Spinal cord (tissue), 10 donors: ENCODE data around the gene MAGI1. TPM values are rescaled to one million over a fixed set of nuclear protein-coding genes. Genes with fewer than 3 reads are reported as not detected.
A peak's percentile ranks its signal among the peaks of the same experiment; 100 is the strongest.

Experiments used
- DNase-seq, 6 donors: peaks; one replicate each; pipeline versions ENCODE4 v3.0.0 to v3.0.0-alpha.2; 2013 to 2015; ENCODE audit warnings: low spot score in 6 of 6, low read depth in 4 of 6
- H3K27ac ChIP-seq: one replicate; pipeline ENCODE4 v1.5.1; 2013; ENCODE audit warnings: low read depth, low read length, control low read depth
- H3K27me3 ChIP-seq: one replicate; pipeline ENCODE4 v1.6.1; 2013; ENCODE audit warnings: low read length; ENCODE audit not compliant: control insufficient read depth, insufficient read depth
- H3K36me3 ChIP-seq: one replicate; pipeline ENCODE4 v1.6.1; 2013; ENCODE audit warnings: low read length; ENCODE audit not compliant: control insufficient read depth, insufficient read depth
- H3K4me1 ChIP-seq: one replicate; pipeline ENCODE4 v1.6.1; 2013; ENCODE audit warnings: low read length; ENCODE audit not compliant: control insufficient read depth, insufficient read depth
- H3K4me3 ChIP-seq: one replicate; pipeline ENCODE4 v1.5.1; 2013; ENCODE audit warnings: low read depth, low read length, control low read depth
- H3K9me3 ChIP-seq: one replicate; pipeline ENCODE4 v1.6.1; 2013; ENCODE audit warnings: low read length; ENCODE audit not compliant: control insufficient read depth, insufficient read depth
- WGBS: methylation state at CpG from one replicate; pipeline ENCODE4 v1.1.5; 2013; ENCODE audit warnings: missing lambda C conversion rate; ENCODE audit not compliant: insufficient coverage; 5-methylcytosine and 5-hydroxymethylcytosine counted together
- polyA plus RNA-seq, 2 donors: library from polyadenylated mRNA; unstranded; fragments of 120-200 nt; gene quantifications; one replicate each; pipeline ENCODE4 v1.2.1, GENCODE V29; 2013; ENCODE audit not compliant: insufficient read length in 2 of 2
- total RNA-seq, 2 donors: library from RNA; depleted of rRNA in 1 of 2; stranded (reverse); fragments of 120-200 nt in 1 of 2; fragments of >200 nt in 1 of 2; gene quantifications; one replicate each; pipeline versions ENCODE4 v1.2.3 to v1.2.4, GENCODE V29; 2013 to 2014
- donor health status: healthy.

The MAGI1 gene
- total and polyA plus RNA-seq, 4 donors, result 41.5 to 86.3 (median 62.7) TPM

- no peaks in the 10 kb centered on the region for H3K4me1 ChIP-seq
- WGBS, result 93% methylated on average over 1 of the region's 2 CpGs
- H3K27me3 ChIP-seq, result no peaks in the 10 kb centered on the region
- H3K27ac ChIP-seq, result no peak overlapping the region
- DNase-seq, result no peak
- no peaks in the 10 kb centered on the region for H3K36me3 ChIP-seq
- no peaks in the 10 kb centered on the region for H3K9me3 ChIP-seq
- no peak overlapping the region for H3K4me3 ChIP-seq
Observed at GRCh38 chr3:65703820-65704219, 334.9 kb downstream of the MAGI1 start.

GRCh38 chr3:65703026-65703425 is 335.7 kb downstream of the MAGI1 start:
- Histone ChIP-seq H3K36me3 (no peaks in the 10 kb centered on the region), H3K4me3 (no peak overlapping the region), H3K27me3 (no peaks in the 10 kb centered on the region), H3K9me3 (no peaks in the 10 kb centered on the region), H3K27ac (no peak overlapping the region), H3K4me1 (no peaks in the 10 kb centered on the region)
- no peak for DNase-seq
- WGBS, result 93% methylated on average over 4 of the region's 5 CpGs

GRCh38 chr3:65702202-65702601 is 336.5 kb downstream of the MAGI1 start:
- H3K4me1 ChIP-seq, result no peaks in the 10 kb centered on the region
- no peak overlapping the region for H3K4me3 ChIP-seq
- H3K27ac ChIP-seq, result no peak overlapping the region
- no peak for DNase-seq
- no peaks in the 10 kb centered on the region for H3K27me3 ChIP-seq
- WGBS, result 67% methylated on average over 1 of the region's 2 CpGs
- H3K36me3 ChIP-seq, result no peaks in the 10 kb centered on the region
- no peaks in the 10 kb centered on the region for H3K9me3 ChIP-seq

- WGBS, result 70% methylated on average over 3 of the region's 4 CpGs
- Histone ChIP-seq H3K27ac (no peak overlapping the region), H3K9me3 (no peaks in the 10 kb centered on the region), H3K4me1 (no peaks in the 10 kb centered on the region), H3K4me3 (no peak overlapping the region), H3K27me3 (no peaks in the 10 kb centered on the region), H3K36me3 (no peaks in the 10 kb centered on the region)
- DNase-seq, result peak in 1 of 6 donors; percentile 30
Observed at GRCh38 chr3:65701516-65701915, 337.2 kb downstream of the MAGI1 start.

GRCh38 chr3:65689436-65689835 is 349.3 kb downstream of the MAGI1 start:
- no peak for DNase-seq
- Histone ChIP-seq H3K4me3 (no peak overlapping the region), H3K27ac (no peak overlapping the region), H3K4me1 (no peaks in the 10 kb centered on the region), H3K9me3 (no peaks in the 10 kb centered on the region), H3K27me3 (no peaks in the 10 kb centered on the region), H3K36me3 (no peaks in the 10 kb centered on the region)
- WGBS, result 69% methylated on average over 3 of the region's 3 CpGs

GRCh38 chr3:65687741-65688140 is 351.0 kb downstream of the MAGI1 start:
- H3K4me3 ChIP-seq, result no peak overlapping the region
- no peaks in the 10 kb centered on the region for H3K9me3 ChIP-seq
- H3K4me1 ChIP-seq, result no peaks in the 10 kb centered on the region
- H3K36me3 ChIP-seq, result no peaks in the 10 kb centered on the region
- H3K27me3 ChIP-seq, result no peaks in the 10 kb centered on the region
- DNase-seq, result no peak
- WGBS, result 95% methylated on average over 5 of the region's 5 CpGs
- H3K27ac ChIP-seq, result no peak overlapping the region

- H3K27me3 ChIP-seq, result no peaks in the 10 kb centered on the region
- peak overlapping the region; percentile 45 for H3K27ac ChIP-seq
- no peaks in the 10 kb centered on the region for H3K9me3 ChIP-seq
- H3K4me1 ChIP-seq, result no peaks in the 10 kb centered on the region
- DNase-seq, result peak in 5 of 6 donors; percentile 35 to 83 (median 60)
- no peaks in the 10 kb centered on the region for H3K36me3 ChIP-seq
- no peak overlapping the region for H3K4me3 ChIP-seq
- 22% methylated on average over 5 of the region's 5 CpGs for WGBS
Observed at GRCh38 chr3:65685621-65686235, 353.0 kb downstream of the MAGI1 start.

- Histone ChIP-seq H3K4me1 (no peaks in the 10 kb centered on the region), H3K4me3 (no peak overlapping the region), H3K36me3 (no peaks in the 10 kb centered on the region), H3K27me3 (no peaks in the 10 kb centered on the region), H3K27ac (no peak overlapping the region), H3K9me3 (no peaks in the 10 kb centered on the region)
- WGBS, result 67% methylated on average over 1 of the region's 4 CpGs
- no peak for DNase-seq
Observed at GRCh38 chr3:65678516-65678915, 360.2 kb downstream of the MAGI1 start.

- DNase-seq, result no peak
- 84% methylated on average over 3 of the region's 3 CpGs for WGBS
Observed at GRCh38 chr3:65677486-65678010, 361.2 kb downstream of the MAGI1 start.

GRCh38 chr3:65676580-65676979 is 362.1 kb downstream of the MAGI1 start:
- no peaks in the 10 kb centered on the region for H3K36me3 ChIP-seq
- no peak overlapping the region for H3K4me3 ChIP-seq
- no peak overlapping the region for H3K27ac ChIP-seq
- no peaks in the 10 kb centered on the region for H3K9me3 ChIP-seq
- 100% methylated on average over 1 of the region's 2 CpGs for WGBS
- H3K27me3 ChIP-seq, result no peaks in the 10 kb centered on the region
- no peak for DNase-seq
- H3K4me1 ChIP-seq, result no peaks in the 10 kb centered on the region

More at GRCh38 chr3:65677486-65678010, 361.2 kb downstream of the MAGI1 start:
- H3K4me1 ChIP-seq, result no peaks in the 10 kb centered on the region
- H3K27me3 ChIP-seq, result no peaks in the 10 kb centered on the region
- H3K27ac ChIP-seq, result no peak overlapping the region
- H3K36me3 ChIP-seq, result no peaks in the 10 kb centered on the region
- no peak overlapping the region for H3K4me3 ChIP-seq
- H3K9me3 ChIP-seq, result no peaks in the 10 kb centered on the region
